Common myeloid progenitor, CD34-positive (primary cell): ENCODE results near the gene GSTA1. TPM values are rescaled to one million over a fixed set of nuclear protein-coding genes. Genes with fewer than 3 reads are reported as not detected.
"Not testable (repeated sequence)": the region's sequence is repeated elsewhere in the genome, so short reads cannot be mapped to it uniquely, and the experiment has no call there.

Source experiments
- CTCF ChIA-PET: fragments of 350-600 bp; sonication (Branson Sonifier 250); formaldehyde crosslinking; loops from one replicate; lab custom pipeline; 2021; ENCODE audit warnings: antibody characterized with exemption; lab: Charles Lee
- POLR2A ChIA-PET: fragments of 350-600 bp; sonication (Branson Sonifier 250); formaldehyde crosslinking; loops from one replicate; lab custom pipeline; 2021; ENCODE audit warnings: antibody characterized with exemption; lab: Charles Lee
- DNase-seq, 3 donors: peaks; one replicate each; pipeline versions ENCODE4 v3.0.0 to v3.0.0-alpha.2; 2013
- H3K27ac ChIP-seq, 2 experiments: 1 replicate in 1 of 2; 2 replicates in 1 of 2; pipeline ENCODE4 v1.7.0; 2013; ENCODE audit warnings: inconsistent platforms in 2 of 2, low read length in 2 of 2, mild to moderate bottlenecking in 2 of 2, low read depth in 1 of 2, moderate library complexity in 1 of 2; ENCODE audit not compliant: severe bottlenecking in 2 of 2, insufficient read depth in 1 of 2, poor library complexity in 1 of 2
- H3K27me3 ChIP-seq, 5 experiments: replicated peaks in 2 of 5; 1 replicate in 3 of 5; 2 replicates in 2 of 5; pipeline versions ENCODE4 v1.6.1 to v1.7.0; 2013; ENCODE audit warnings: low read length in 4 of 5, mild to moderate bottlenecking in 2 of 5, moderate library complexity in 2 of 5, inconsistent platforms in 1 of 5; ENCODE audit not compliant: insufficient read depth in 5 of 5, control insufficient read depth in 4 of 5
- H3K36me3 ChIP-seq, 4 experiments: 1 replicate in 2 of 4; 2 replicates in 2 of 4; pipeline versions ENCODE4 v1.6.1 to v1.7.0; 2013; ENCODE audit warnings: low read length in 3 of 4, control low read depth in 1 of 4, mild to moderate bottlenecking in 1 of 4; ENCODE audit not compliant: control insufficient read depth in 4 of 4, insufficient read depth in 4 of 4
- H3K4me1 ChIP-seq, 4 experiments: 1 replicate in 3 of 4; 2 replicates in 1 of 4; pipeline versions ENCODE4 v1.6.1 to v1.7.1; 2013; ENCODE audit warnings: low read length in 3 of 4, mild to moderate bottlenecking in 3 of 4, control low read depth in 1 of 4, inconsistent platforms in 1 of 4, moderate library complexity in 1 of 4; ENCODE audit not compliant: control insufficient read depth in 4 of 4, insufficient read depth in 4 of 4; ENCODE audit errors: control extremely low read depth in 1 of 4
- H3K4me3 ChIP-seq, 7 experiments: 1 replicate in 4 of 7; 2 replicates in 3 of 7; pipeline versions ENCODE4 v1.5.1 to v1.7.0; 2013; ENCODE audit warnings: mild to moderate bottlenecking in 7 of 7, low read length in 6 of 7, moderate library complexity in 6 of 7, inconsistent platforms in 2 of 7, low read depth in 2 of 7, control low read depth in 1 of 7; ENCODE audit not compliant: insufficient read depth in 4 of 7, control insufficient read depth in 1 of 7; ENCODE audit errors: extremely low read depth in 1 of 7
- H3K9me3 ChIP-seq, 5 experiments: 1 replicate in 4 of 5; 2 replicates in 1 of 5; pipeline versions ENCODE4 v1.6.1 to v1.7.1; 2013; ENCODE audit warnings: low read length in 4 of 5, mild to moderate bottlenecking in 2 of 5, inconsistent platforms in 1 of 5, low read depth in 1 of 5, moderate library complexity in 1 of 5; ENCODE audit not compliant: control insufficient read depth in 4 of 5, insufficient read depth in 2 of 5; ENCODE audit errors: control extremely low read depth in 1 of 5
- WGBS: methylation state at CpG from one replicate; pipeline ENCODE4 v1.1.5; 2013; ENCODE audit not compliant: insufficient coverage; 5-methylcytosine and 5-hydroxymethylcytosine counted together
- polyA plus RNA-seq: library from polyadenylated mRNA; unstranded; fragments of 120-200 nt; gene quantifications from one replicate; pipeline ENCODE4 v1.2.1, GENCODE V29; 2013

The GSTA1 gene
- not detected for polyA plus RNA-seq

- CTCF ChIA-PET: interaction anchor here (1.1 kb wide), 1 partner anchor 12 kb away, joined by 3 read pairs; no protein-coding TSS in a partner anchor
- WGBS: no CpG with 5 or more reads among the region's 5 CpGs
- H3K27me3 ChIP-seq, H3K4me3 ChIP-seq, H3K4me1 ChIP-seq, H3K27ac ChIP-seq, H3K36me3 ChIP-seq, DNase-seq, H3K9me3 ChIP-seq, POLR2A ChIA-PET: not testable (repeated sequence)
Observed at GRCh38 chr6:52803668-52804255, at the start of gene GSTA1. Gene GSTA1 (minus strand): TSS chr6:52803816. CDS start chr6:52799267, 4,549 bp downstream.

- POLR2A ChIA-PET: no interaction called here
- no peak overlapping the region for H3K27ac ChIP-seq
- H3K9me3 ChIP-seq: peaks cover 1 to 8% (median 4%) of the 10 kb centered on the region in 5 experiments
- H3K4me1 ChIP-seq: no peaks in the 10 kb centered on the region
- CTCF ChIA-PET: no interaction called here
- DNase-seq: no peak
- no peak overlapping the region for H3K4me3 ChIP-seq
- WGBS: 97% methylated on average over 4 of the region's 4 CpGs
- no peaks in the 10 kb centered on the region for H3K27me3 ChIP-seq
- H3K36me3 ChIP-seq: no peaks in the 10 kb centered on the region
Observed at GRCh38 chr6:52849137-52849536, 45.5 kb upstream of the GSTA1 start.

GRCh38 chr6:52846002-52846401 lies 42.4 kb upstream of the GSTA1 start:
- WGBS: no CpG with 5 or more reads among the region's 1 CpG
- H3K27me3 ChIP-seq: no peaks in the 10 kb centered on the region
- ChIA-PET CTCF (no interaction called here), POLR2A (no interaction called here)
- no peak overlapping the region for H3K4me3 ChIP-seq
- H3K27ac ChIP-seq: no peak overlapping the region
- peaks cover 0 to 8% (median 4%) of the 10 kb centered on the region in 5 experiments for H3K9me3 ChIP-seq
- no peaks in the 10 kb centered on the region for H3K4me1 ChIP-seq
- DNase-seq: no peak
- H3K36me3 ChIP-seq: no peaks in the 10 kb centered on the region

GRCh38 chr6:52843605-52844004 lies 40.0 kb upstream of the GSTA1 start:
- Histone ChIP-seq H3K4me1 (no peaks in the 10 kb centered on the region), H3K9me3 (peaks cover 0 to 6% (median 2%) of the 10 kb centered on the region in 5 experiments), H3K27me3 (no peaks in the 10 kb centered on the region), H3K4me3 (no peak overlapping the region), H3K27ac (no peak overlapping the region), H3K36me3 (no peaks in the 10 kb centered on the region)
- ChIA-PET POLR2A (no interaction called here), CTCF (no interaction called here)
- no peak for DNase-seq
- WGBS: no CpG with 5 or more reads among the region's 4 CpGs

GRCh38 chr6:52840763-52841585 lies 37.4 kb upstream of the GSTA1 start, which contains the start of gene GSTA5:
Gene GSTA5 (minus strand): TSS chr6:52840813.
- ChIA-PET CTCF (interaction anchor here (0.7 to 1.2 kb wide), 3 partner anchors 10 to 227 kb away, joined by 3 to 4 read pairs (median 3); no protein-coding TSS in a partner anchor), POLR2A (no interaction called here)
- peaks cover 0 to 2% (median 0%) of the 10 kb centered on the region in 5 experiments for H3K27me3 ChIP-seq
- no peaks in the 10 kb centered on the region for H3K4me1 ChIP-seq
- WGBS: 93% methylated on average over 4 of the region's 5 CpGs
- H3K9me3 ChIP-seq: no peaks in the 10 kb centered on the region
- H3K36me3 ChIP-seq: no peaks in the 10 kb centered on the region
- DNase-seq: no peak
- no peak within 1 kb of the TSS for H3K4me3 ChIP-seq
- no peak within 1 kb of the TSS for H3K27ac ChIP-seq

GRCh38 chr6:52839124-52840055 lies 35.8 kb upstream of the GSTA1 start:
- no peak overlapping the region for H3K4me3 ChIP-seq
- peak; percentile 44 to 50 (median 45) for DNase-seq
- H3K27ac ChIP-seq: no peak overlapping the region
- peaks cover 0 to 4% (median 0%) of the 10 kb centered on the region in 5 experiments for H3K27me3 ChIP-seq
- CTCF ChIA-PET: interaction anchor here (1.2 kb wide), 1 partner anchor 146 kb away, joined by 3 read pairs; no protein-coding TSS in a partner anchor
- no peaks in the 10 kb centered on the region for H3K4me1 ChIP-seq
- WGBS: 60% methylated on average over 16 of the region's 20 CpGs
- H3K36me3 ChIP-seq: no peaks in the 10 kb centered on the region
- POLR2A ChIA-PET: no interaction called here
- no peaks in the 10 kb centered on the region for H3K9me3 ChIP-seq
